Skeletal muscle tissue (tissue), 4 donors: ENCODE data around the gene NDUFV1. TPM values are rescaled to one million over a fixed set of nuclear protein-coding genes. Genes with fewer than 3 reads are reported as not detected.
"Not testable (repeated sequence)": the region's sequence is repeated elsewhere in the genome, so short reads cannot be mapped to it uniquely, and the experiment has no call there.

Experiments used
- H3K27ac ChIP-seq: one replicate; pipeline ENCODE4 v1.7.0; 2013; ENCODE audit warnings: mild to moderate bottlenecking, low read depth, low read length, inconsistent platforms
- H3K27me3 ChIP-seq, 3 donors: one replicate each; pipeline ENCODE4 v1.7.0; 2013; ENCODE audit warnings: low read length in 3 of 3; ENCODE audit not compliant: control insufficient read depth in 3 of 3, insufficient read depth in 3 of 3
- H3K36me3 ChIP-seq, 3 donors: one replicate each; pipeline ENCODE4 v1.7.0; 2013; ENCODE audit warnings: low read length in 3 of 3; ENCODE audit not compliant: control insufficient read depth in 3 of 3, insufficient read depth in 3 of 3
- H3K4me1 ChIP-seq, 3 donors: one replicate each; pipeline ENCODE4 v1.7.0; 2013; ENCODE audit warnings: low read length in 3 of 3, mild to moderate bottlenecking in 3 of 3; ENCODE audit not compliant: control insufficient read depth in 3 of 3, insufficient read depth in 3 of 3
- H3K4me3 ChIP-seq, 3 donors: one replicate each; pipeline ENCODE4 v1.7.0; 2013; ENCODE audit warnings: low read length in 3 of 3
- H3K9ac ChIP-seq, 3 donors: one replicate each; pipeline ENCODE4 v1.7.0; 2013; ENCODE audit warnings: low read length in 3 of 3, mild to moderate bottlenecking in 3 of 3, moderate library complexity in 2 of 3, low read depth in 1 of 3
- H3K9me3 ChIP-seq, 3 donors: one replicate each; pipeline ENCODE4 v1.7.0; 2013; ENCODE audit warnings: low read length in 3 of 3; ENCODE audit not compliant: control insufficient read depth in 3 of 3
- total RNA-seq: library from RNA; depleted of rRNA; stranded (reverse); fragments of >200 nt; gene quantifications from one replicate; pipeline ENCODE4 v1.2.3, GENCODE V29; 2014
- donor health status: Osteomylitis.

NDUFV1 gene
- total RNA-seq, 1 donor from 2014 or later, result 178 TPM

DNA sequence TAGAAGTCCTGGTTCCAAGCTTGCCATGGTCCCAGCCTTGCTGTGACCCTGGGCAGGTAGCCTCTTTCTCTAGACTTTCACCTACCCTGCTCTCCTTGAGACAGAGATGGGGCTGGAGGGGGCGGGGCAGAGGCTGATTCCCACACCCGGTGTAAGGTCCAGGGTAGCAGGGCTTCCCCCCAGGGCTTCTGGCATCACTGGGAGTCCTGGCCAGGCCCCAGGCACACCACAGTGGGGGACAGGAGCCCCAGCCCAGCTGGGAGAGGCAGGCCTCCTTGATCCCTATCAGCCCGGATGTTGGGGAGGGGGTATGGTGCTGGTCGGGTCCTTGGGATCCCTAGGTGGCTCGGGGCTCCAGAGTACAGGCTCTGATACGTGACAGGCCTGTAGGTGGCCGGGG is 24.7 kb downstream of the NDUFV1 start:
- Histone ChIP-seq H3K4me1 (peaks cover 11 to 21% (median 16%) of the 10 kb centered on the region in 3 donors), H3K27ac (no peak overlapping the region), H3K36me3 (no peaks in the 10 kb centered on the region)

DNA sequence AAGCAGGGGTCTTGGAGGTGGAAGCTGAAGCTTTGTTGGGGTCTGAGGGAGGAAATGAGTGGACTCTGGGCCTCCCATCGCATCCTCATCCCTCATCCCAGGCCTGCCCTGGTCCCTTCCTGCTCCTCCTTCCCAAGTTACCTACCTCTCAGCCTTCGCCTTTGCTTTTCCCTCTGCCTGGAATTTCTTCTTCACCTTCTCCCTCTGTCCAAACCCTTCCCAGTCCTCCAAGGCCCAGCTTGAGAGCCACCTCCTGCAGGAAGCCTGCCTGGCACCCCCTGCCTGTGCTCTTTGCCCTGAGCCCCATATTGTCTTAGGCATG is 25.1 kb downstream of the NDUFV1 start:
- Histone ChIP-seq H3K27me3 (peaks cover 2 to 12% (median 7%) of the 10 kb centered on the region in 3 donors), H3K9ac (peak overlapping the region in 1 of 3 donors; percentile 82), H3K36me3 (no peaks in the 10 kb centered on the region), H3K4me3 (no peak overlapping the region), H3K9me3 (no peaks in the 10 kb centered on the region), H3K4me1 (peaks cover 11 to 21% (median 16%) of the 10 kb centered on the region in 3 donors), H3K27ac (no peak overlapping the region)

More for the DNA sequence above, 24.7 kb downstream of the NDUFV1 start:
- peak overlapping the region in 2 of 3 donors; percentile 78 to 82 for H3K9ac ChIP-seq
- no peak overlapping the region for H3K4me3 ChIP-seq
- no peaks in the 10 kb centered on the region for H3K9me3 ChIP-seq
- peaks cover 2 to 12% (median 7%) of the 10 kb centered on the region in 3 donors for H3K27me3 ChIP-seq

DNA sequence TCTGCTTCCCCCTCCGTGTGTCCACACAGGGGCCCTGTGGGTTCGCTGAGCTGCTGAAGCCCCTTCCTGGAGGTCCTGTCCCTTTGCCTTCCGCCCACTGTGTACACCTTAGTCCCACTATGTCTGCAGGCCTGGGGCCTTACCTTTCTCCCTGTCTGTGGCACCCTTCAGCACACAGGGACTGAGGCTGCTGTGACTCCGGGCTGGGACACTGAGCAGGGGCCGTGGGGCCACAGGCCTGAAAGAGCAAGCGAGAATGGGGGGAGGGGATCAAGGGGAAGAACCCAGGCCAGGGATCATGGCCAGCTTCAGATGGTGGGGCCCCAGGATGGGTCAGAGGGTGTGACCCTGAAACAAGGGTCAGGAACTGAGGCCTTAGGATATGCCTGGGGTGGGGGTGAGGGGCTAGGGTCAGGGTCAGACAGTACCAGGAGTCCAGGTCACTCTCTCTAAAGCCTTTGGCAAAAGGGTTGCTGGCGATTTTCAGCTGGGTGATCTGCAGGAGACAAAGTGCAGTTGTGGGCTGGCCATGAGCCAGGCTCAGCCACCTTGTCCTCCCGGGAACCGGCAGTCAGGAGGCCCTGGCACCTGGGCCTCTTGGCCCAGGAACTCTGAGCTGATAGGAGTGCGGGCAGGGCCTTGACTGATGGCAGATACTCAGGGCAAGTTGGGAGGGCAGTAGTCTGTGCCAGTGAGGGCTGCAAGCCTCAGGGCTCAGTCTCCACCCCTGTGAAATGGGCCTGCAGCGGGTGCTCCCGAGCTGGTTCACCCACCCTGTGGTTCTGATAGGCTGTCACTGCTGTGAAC is 25.6 kb downstream of the NDUFV1 start:
- H3K4me1 ChIP-seq, result peaks cover 11 to 21% (median 16%) of the 10 kb centered on the region in 3 donors
- no peaks in the 10 kb centered on the region for H3K9me3 ChIP-seq
- H3K36me3 ChIP-seq, result no peaks in the 10 kb centered on the region
- no peak overlapping the region for H3K9ac ChIP-seq
- H3K27ac ChIP-seq, result no peak overlapping the region
- H3K4me3 ChIP-seq, result no peak overlapping the region
- peaks cover 2 to 12% (median 7%) of the 10 kb centered on the region in 3 donors for H3K27me3 ChIP-seq

GRCh38 chr11:67632982-67633755 is 26.4 kb downstream of the NDUFV1 start:
- peaks cover 11 to 21% (median 16%) of the 10 kb centered on the region in 3 donors for H3K4me1 ChIP-seq
- no peaks in the 10 kb centered on the region for H3K9me3 ChIP-seq
- H3K27me3 ChIP-seq, result peaks cover 2 to 12% (median 7%) of the 10 kb centered on the region in 3 donors
- H3K36me3 ChIP-seq, result no peaks in the 10 kb centered on the region
- no peak overlapping the region for H3K9ac ChIP-seq
- H3K27ac ChIP-seq, result no peak overlapping the region
- H3K4me3 ChIP-seq, result no peak overlapping the region

- peaks cover 2 to 17% (median 12%) of the 10 kb centered on the region in 3 donors for H3K27me3 ChIP-seq
- no peak overlapping the region for H3K27ac ChIP-seq
- peaks cover 11 to 17% (median 13%) of the 10 kb centered on the region in 3 donors for H3K4me1 ChIP-seq
- H3K9ac ChIP-seq, result no peak overlapping the region
- no peaks in the 10 kb centered on the region for H3K9me3 ChIP-seq
- H3K36me3 ChIP-seq, result no peaks in the 10 kb centered on the region
- H3K4me3 ChIP-seq, result no peak overlapping the region
Measured at GRCh38 chr11:67633758-67634365, 27.1 kb downstream of the NDUFV1 start.

- H3K27ac ChIP-seq, result no peak overlapping the region
- H3K36me3 ChIP-seq, result no peaks in the 10 kb centered on the region
Measured at GRCh38 chr11:67634366-67635230, 27.9 kb downstream of the NDUFV1 start.

GRCh38 chr11:67635231-67635521 is 28.4 kb downstream of the NDUFV1 start:
- H3K36me3 ChIP-seq, result no peaks in the 10 kb centered on the region
- H3K9ac ChIP-seq, result no peak overlapping the region
- H3K9me3 ChIP-seq, result no peaks in the 10 kb centered on the region
- peaks cover 10 to 26% (median 24%) of the 10 kb centered on the region in 3 donors for H3K27me3 ChIP-seq
- H3K27ac ChIP-seq, result no peak overlapping the region
- no peak overlapping the region for H3K4me3 ChIP-seq
- H3K4me1 ChIP-seq, result peaks cover 6 to 9% (median 7%) of the 10 kb centered on the region in 3 donors

More at GRCh38 chr11:67634366-67635230, 27.9 kb downstream of the NDUFV1 start:
- H3K9me3 ChIP-seq, result no peaks in the 10 kb centered on the region
- peaks cover 4 to 20% (median 18%) of the 10 kb centered on the region in 3 donors for H3K27me3 ChIP-seq
- no peak overlapping the region for H3K9ac ChIP-seq
- no peak overlapping the region for H3K4me3 ChIP-seq
- H3K4me1 ChIP-seq, result peaks cover 6 to 10% (median 7%) of the 10 kb centered on the region in 3 donors

DNA sequence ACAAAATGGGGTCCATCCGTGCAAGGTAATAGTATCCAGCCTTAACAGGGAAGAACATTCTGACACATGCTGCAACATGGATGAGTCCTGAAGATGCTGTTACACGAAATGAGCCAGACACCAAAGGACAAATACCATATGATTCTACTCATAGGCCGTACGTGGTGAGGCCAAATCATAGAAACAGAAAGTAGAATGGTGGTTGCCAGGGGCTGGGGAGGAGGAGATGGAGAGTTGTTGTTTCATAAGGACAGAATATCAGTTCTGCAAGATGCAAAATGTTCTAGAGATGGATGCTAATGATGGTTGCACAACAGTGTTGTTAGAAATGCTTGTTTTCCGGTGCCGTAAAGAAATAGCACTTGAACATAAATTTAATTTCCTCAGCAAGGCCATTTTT is 30.2 kb downstream of the NDUFV1 start:
- H3K36me3 ChIP-seq, result no peaks in the 10 kb centered on the region
- H3K27me3 ChIP-seq, result peaks cover 14 to 39% (median 39%) of the 10 kb centered on the region in 3 donors
- H3K4me3 ChIP-seq, result no peak overlapping the region
- no peak overlapping the region for H3K9ac ChIP-seq
- no peaks in the 10 kb centered on the region for H3K9me3 ChIP-seq
- H3K4me1 ChIP-seq, result no peaks in the 10 kb centered on the region
- no peak overlapping the region for H3K27ac ChIP-seq

DNA sequence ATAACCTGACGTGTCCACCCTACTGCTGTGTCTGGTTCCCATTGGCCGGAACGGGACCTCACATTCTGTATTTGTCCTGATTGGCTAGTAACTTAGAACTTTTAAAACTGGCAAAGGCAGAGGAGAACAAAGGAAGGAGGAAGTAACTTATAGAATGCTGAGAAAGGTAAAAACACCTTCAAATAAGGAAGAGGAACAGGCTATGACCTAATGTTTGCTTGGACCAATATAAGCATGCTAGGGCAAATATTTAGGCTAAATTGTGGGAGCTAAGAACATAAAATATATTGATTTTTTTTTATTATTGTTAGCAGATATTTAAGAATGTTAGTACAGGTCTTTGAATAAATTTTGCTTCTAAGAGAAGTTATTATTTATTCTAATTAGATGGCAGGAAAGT is 30.7 kb downstream of the NDUFV1 start:
- H3K36me3 ChIP-seq, H3K9me3 ChIP-seq, H3K9ac ChIP-seq, H3K4me1 ChIP-seq, H3K4me3 ChIP-seq, H3K27ac ChIP-seq: not testable (repeated sequence)
- peaks cover 14 to 41% (median 39%) of the 10 kb centered on the region in 3 donors for H3K27me3 ChIP-seq
